Measurements from ENCODE around the gene MT3.

DNA sequence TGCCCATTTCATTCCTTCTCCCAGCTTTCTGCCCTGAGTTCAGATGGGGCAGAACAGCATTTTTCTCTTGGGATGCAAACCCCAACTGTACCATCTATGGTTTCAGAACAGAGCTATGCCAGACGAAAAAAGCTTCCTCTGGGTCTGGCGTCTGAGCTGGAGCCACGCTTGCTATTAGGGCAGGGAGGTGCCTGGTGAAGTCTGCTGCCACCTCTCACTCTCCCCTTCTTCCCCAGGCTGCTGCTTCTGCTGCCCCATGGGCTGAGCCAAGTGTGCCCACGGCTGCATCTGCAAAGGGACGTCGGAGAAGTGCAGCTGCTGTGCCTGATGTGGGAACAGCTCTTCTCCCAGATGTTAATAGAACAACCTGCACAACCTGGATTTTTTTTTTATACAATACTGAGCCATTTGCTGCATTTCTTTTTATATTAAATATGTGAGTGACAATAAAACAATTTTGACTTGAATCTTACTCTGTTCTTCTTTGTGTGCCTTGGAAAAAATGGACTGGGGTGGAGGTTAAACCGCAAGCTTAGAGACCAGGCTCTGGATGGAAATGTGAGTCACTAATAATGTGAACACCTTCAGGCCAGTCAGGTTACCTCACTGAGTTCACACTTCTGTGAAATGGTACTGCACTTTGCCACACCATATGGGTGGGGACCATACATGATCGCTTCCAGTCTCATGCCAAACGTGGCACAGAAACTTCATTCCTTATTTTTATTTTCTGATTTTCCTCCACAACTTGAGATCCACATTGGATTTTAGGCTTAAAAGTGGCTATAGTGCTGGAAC lies 47.5 kb downstream of the MT3 start:
- TF ChIP-seq, protein P1, sequence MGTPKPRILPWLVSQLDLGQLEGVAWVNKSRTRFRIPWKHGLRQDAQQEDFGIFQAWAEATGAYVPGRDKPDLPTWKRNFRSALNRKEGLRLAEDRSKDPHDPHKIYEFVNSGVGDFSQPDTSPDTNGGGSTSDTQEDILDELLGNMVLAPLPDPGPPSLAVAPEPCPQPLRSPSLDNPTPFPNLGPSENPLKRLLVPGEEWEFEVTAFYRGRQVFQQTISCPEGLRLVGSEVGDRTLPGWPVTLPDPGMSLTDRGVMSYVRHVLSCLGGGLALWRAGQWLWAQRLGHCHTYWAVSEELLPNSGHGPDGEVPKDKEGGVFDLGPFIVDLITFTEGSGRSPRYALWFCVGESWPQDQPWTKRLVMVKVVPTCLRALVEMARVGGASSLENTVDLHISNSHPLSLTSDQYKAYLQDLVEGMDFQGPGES (IDR thresholded peaks at IDR 0.05; ENCODE audit: low read depth, low read length): no peak
- TF ChIP-seq RFX5 (IDR thresholded peaks at IDR 0.05; ENCODE audit: low read length) (no peak), YY1 (IDR thresholded peaks at IDR 0.05; ENCODE audit: low read depth) (no peak), TAF1 (IDR thresholded peaks at IDR 0.05; ENCODE audit: borderline replicate concordance, low read depth, low read length) (no peak), JUND (IDR thresholded peaks at IDR 0.05) (no peak), POLR2AphosphoS5 (IDR thresholded peaks at IDR 0.05; ENCODE audit: low read depth, low read length) (no peak), FOXM1 (IDR thresholded peaks at IDR 0.05; ENCODE audit: low read depth) (no peak), FOXJ3 (CRISPR knock-in tag; IDR thresholded peaks at IDR 0.05) (no peak), SMC3 (IDR thresholded peaks at IDR 0.05; ENCODE audit: low read depth, low read length) (no peak), MEF2A (IDR thresholded peaks at IDR 0.05; ENCODE audit: borderline replicate concordance, low read depth) (no peak), SIN3A (IDR thresholded peaks at IDR 0.05; ENCODE audit: borderline replicate concordance, low read depth, low read length) (no peak)
- TF ChIP-seq, protein P2, sequence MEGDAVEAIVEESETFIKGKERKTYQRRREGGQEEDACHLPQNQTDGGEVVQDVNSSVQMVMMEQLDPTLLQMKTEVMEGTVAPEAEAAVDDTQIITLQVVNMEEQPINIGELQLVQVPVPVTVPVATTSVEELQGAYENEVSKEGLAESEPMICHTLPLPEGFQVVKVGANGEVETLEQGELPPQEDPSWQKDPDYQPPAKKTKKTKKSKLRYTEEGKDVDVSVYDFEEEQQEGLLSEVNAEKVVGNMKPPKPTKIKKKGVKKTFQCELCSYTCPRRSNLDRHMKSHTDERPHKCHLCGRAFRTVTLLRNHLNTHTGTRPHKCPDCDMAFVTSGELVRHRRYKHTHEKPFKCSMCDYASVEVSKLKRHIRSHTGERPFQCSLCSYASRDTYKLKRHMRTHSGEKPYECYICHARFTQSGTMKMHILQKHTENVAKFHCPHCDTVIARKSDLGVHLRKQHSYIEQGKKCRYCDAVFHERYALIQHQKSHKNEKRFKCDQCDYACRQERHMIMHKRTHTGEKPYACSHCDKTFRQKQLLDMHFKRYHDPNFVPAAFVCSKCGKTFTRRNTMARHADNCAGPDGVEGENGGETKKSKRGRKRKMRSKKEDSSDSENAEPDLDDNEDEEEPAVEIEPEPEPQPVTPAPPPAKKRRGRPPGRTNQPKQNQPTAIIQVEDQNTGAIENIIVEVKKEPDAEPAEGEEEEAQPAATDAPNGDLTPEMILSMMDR (IDR thresholded peaks at IDR 0.05): no peak

All from SK-N-SH (cell line).